Adrenal gland (tissue), 5 donors: ENCODE data around the gene NT5M.

Experiments used
- CTCF ChIP-seq, 6 experiments: fragments of 450-650 bp in 4 of 6; fragments of 200-600 bp in 2 of 6; sonication (generic) in 1 of 6; IDR thresholded peaks; 1 replicate in 5 of 6; 2 replicates in 1 of 6; pipeline versions ENCODE4 v1.5.1 to v1.8.0; 2016 to 2021; ENCODE audit warnings: antibody characterized with exemption in 6 of 6, mild to moderate bottlenecking in 2 of 6, moderate library complexity in 1 of 6
- POLR2A ChIP-seq, 2 donors: fragments of 450-650 bp; IDR thresholded peaks; one replicate each; pipeline ENCODE4 v1.6.1; 2017; ENCODE audit warnings: antibody characterized with exemption in 2 of 2, mild to moderate bottlenecking in 2 of 2, moderate library complexity in 1 of 2
- donor health status: DM: no; HTN: no; CAD: no.

GRCh38 chr17:17359271-17359670, 56.1 kb downstream of the NT5M start:
- TF ChIP-seq CTCF (IDR thresholded peaks at IDR 0.05) (no peak), POLR2A (IDR thresholded peaks at IDR 0.05) (no peak)
